ENCODE results near the gene MROH2A.
"Not testable (repeated sequence)": the region's sequence is repeated elsewhere in the genome, so short reads cannot be mapped to it uniquely, and the experiment has no call there.

DNA sequence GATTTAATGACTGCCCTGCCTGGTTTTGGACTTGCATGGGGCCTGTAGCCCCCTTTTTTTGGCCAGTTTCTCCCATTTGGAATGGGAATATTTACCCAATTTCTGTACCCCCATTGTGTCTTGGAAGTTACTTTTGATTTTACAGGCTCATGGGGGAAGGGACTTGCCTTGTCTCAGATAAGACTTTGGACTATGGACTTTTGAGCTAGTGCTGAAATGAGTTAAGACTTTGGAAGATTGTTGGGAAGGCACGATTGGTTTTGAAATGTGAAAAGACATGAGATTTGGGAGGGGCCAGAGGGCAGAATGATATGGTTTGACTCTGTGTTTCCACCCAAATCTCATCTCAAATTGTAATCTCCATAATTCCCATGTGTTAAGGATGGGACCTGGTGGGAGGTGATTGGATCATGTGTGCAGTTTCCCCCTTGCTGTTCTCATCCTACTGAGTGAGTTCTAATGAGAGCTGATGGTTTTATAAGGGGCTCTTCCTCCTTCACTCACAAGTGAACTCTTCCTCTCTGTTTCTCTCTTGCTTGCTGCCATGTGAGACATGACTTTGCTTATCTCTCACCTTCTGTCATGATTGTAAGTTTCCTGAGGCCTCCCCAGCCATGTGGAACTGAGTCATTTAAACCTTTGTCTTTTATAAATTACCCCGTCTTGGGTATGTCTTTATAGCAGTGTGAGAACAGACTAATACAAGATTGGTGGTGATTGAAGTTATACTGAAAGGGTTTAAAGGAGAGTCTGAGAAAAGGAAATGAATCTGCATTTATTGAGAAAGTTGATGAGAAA, 26.7 kb upstream of the MROH2A start:
- TF ChIP-seq, protein P1, sequence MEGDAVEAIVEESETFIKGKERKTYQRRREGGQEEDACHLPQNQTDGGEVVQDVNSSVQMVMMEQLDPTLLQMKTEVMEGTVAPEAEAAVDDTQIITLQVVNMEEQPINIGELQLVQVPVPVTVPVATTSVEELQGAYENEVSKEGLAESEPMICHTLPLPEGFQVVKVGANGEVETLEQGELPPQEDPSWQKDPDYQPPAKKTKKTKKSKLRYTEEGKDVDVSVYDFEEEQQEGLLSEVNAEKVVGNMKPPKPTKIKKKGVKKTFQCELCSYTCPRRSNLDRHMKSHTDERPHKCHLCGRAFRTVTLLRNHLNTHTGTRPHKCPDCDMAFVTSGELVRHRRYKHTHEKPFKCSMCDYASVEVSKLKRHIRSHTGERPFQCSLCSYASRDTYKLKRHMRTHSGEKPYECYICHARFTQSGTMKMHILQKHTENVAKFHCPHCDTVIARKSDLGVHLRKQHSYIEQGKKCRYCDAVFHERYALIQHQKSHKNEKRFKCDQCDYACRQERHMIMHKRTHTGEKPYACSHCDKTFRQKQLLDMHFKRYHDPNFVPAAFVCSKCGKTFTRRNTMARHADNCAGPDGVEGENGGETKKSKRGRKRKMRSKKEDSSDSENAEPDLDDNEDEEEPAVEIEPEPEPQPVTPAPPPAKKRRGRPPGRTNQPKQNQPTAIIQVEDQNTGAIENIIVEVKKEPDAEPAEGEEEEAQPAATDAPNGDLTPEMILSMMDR (IDR thresholded peaks at IDR 0.05; ENCODE audit: low read depth, low read length): not testable (repeated sequence)
- TF ChIP-seq EZH2phosphoT487 (IDR thresholded peaks at IDR 0.05; ENCODE audit: low read depth): not testable (repeated sequence)
